Neural progenitor cell (in vitro differentiated cells): Measurements from ENCODE around the gene MRPS25. TPM values are rescaled to one million over a fixed set of nuclear protein-coding genes. Genes with fewer than 3 reads are reported as not detected.

ENCODE experiments used
- DNase-seq: peaks from one replicate; pipeline ENCODE4 v3.0.0-alpha.2; 2016; ENCODE audit warnings: low spot score
- H2AFZ ChIP-seq: fragments of 200-600 bp; sonication (generic); replicated peaks from 2 replicates; pipeline ENCODE4 v1.6.1; 2016; ENCODE audit warnings: antibody characterized with exemption
- H3F3A ChIP-seq: fragments of 200-600 bp; sonication (generic); 2 replicates; pipeline ENCODE4 v1.6.1; 2016; ENCODE audit warnings: antibody characterized with exemption, low read depth
- H3K27ac ChIP-seq: fragments of 200-600 bp; sonication (generic); 2 replicates; pipeline ENCODE4 v1.5.1; 2016; ENCODE audit warnings: mild to moderate bottlenecking
- H3K27me3 ChIP-seq: fragments of 200-600 bp; sonication (generic); 2 replicates; pipeline ENCODE4 v1.6.1; 2016; ENCODE audit warnings: mild to moderate bottlenecking, moderate library complexity
- H3K36me3 ChIP-seq: fragments of 200-600 bp; sonication (generic); 2 replicates; pipeline ENCODE4 v1.5.1; 2016
- H3K4me1 ChIP-seq: fragments of 200-600 bp; sonication (generic); 2 replicates; pipeline ENCODE4 v1.6.1; 2016; ENCODE audit warnings: mixed run types
- H3K4me2 ChIP-seq: fragments of 200-600 bp; sonication (generic); 2 replicates; pipeline ENCODE4 v1.6.1; 2016
- H3K4me3 ChIP-seq: fragments of 200-600 bp; sonication (generic); 2 replicates; pipeline ENCODE4 v1.5.1; 2016
- H3K79me2 ChIP-seq: fragments of 200-600 bp; sonication (generic); 2 replicates; pipeline ENCODE4 v1.6.1; 2016; ENCODE audit warnings: low read depth
- H3K9ac ChIP-seq: fragments of 200-600 bp; sonication (generic); 2 replicates; pipeline ENCODE4 v1.6.1; 2016
- H3K9me3 ChIP-seq: fragments of 200-600 bp; sonication (generic); 2 replicates; pipeline ENCODE4 v1.5.1; 2016; ENCODE audit warnings: low read depth
- H4K20me1 ChIP-seq: fragments of 200-600 bp; sonication (generic); 2 replicates; pipeline ENCODE4 v1.6.1; 2016; ENCODE audit warnings: low read depth
- H3K27ac Mint-ChIP-seq: 3 replicates; pipeline ENCODE4 v1.8.0; 2021; ENCODE audit warnings: mixed read lengths
- H3K27me3 Mint-ChIP-seq: 2 replicates; pipeline ENCODE4 v1.8.0; 2022; ENCODE audit warnings: low read depth, mild to moderate bottlenecking, inconsistent platforms, moderate library complexity, mixed read lengths; ENCODE audit not compliant: insufficient read depth
- H3K36me3 Mint-ChIP-seq: 3 replicates; pipeline ENCODE4 v1.8.0; 2021; ENCODE audit warnings: mixed read lengths
- H3K4me1 Mint-ChIP-seq: 3 replicates; pipeline ENCODE4 v1.8.0; 2021; ENCODE audit warnings: mixed read lengths
- H3K4me3 Mint-ChIP-seq: 3 replicates; pipeline ENCODE4 v1.8.0; 2021; ENCODE audit warnings: mild to moderate bottlenecking, moderate library complexity, mixed read lengths
- H3K9me3 Mint-ChIP-seq: 3 replicates; pipeline ENCODE4 v1.8.0; 2020; ENCODE audit warnings: mixed read lengths
- EZH2 ChIP-seq: fragments of 200-600 bp; sonication (generic); IDR thresholded peaks from 2 replicates; pipeline ENCODE4 v1.6.1; 2017; ENCODE audit warnings: antibody characterized with exemption, mild to moderate bottlenecking, moderate library complexity
- EZH2phosphoT487 ChIP-seq: fragments of 200-600 bp; sonication (generic); IDR thresholded peaks from 2 replicates; pipeline ENCODE4 v1.6.1; 2017; ENCODE audit warnings: antibody characterized with exemption
- total RNA-seq: library from RNA; depleted of rRNA; stranded (reverse); fragments of >200 nt; gene quantifications from 2 replicates; pipeline ENCODE4 v1.2.3, GENCODE V29; 2015; ENCODE audit warnings: low replicate concordance
- TF ChIP-seq, protein P1 (sequence below): fragments of 200-600 bp; sonication (generic); IDR thresholded peaks from 2 replicates; pipeline ENCODE4 v1.5.1; 2017; ENCODE audit warnings: antibody characterized with exemption, mild to moderate bottlenecking

The MRPS25 gene
- total RNA-seq, 1 donor from 2014 or later, result 28.9 TPM

- Histone ChIP-seq H3K4me3 (no peak overlapping the region), H3F3A (no peaks in the 10 kb centered on the region), H3K27me3 (no peaks in the 10 kb centered on the region), H3K36me3 (no peaks in the 10 kb centered on the region), H4K20me1 (peaks cover 4% of the 10 kb centered on the region), H3K9me3 (no peaks in the 10 kb centered on the region), H3K4me1 (peaks cover 2% of the 10 kb centered on the region), H2AFZ (no peak overlapping the region), H3K27ac (no peak overlapping the region), H3K79me2 (peaks cover 15% of the 10 kb centered on the region), H3K4me2 (no peak overlapping the region), H3K9ac (no peak overlapping the region)
- H3K36me3 Mint-ChIP-seq, result peaks cover 8% of the 10 kb centered on the region
- TF ChIP-seq EZH2, result no peak
- no peak for TF ChIP-seq EZH2phosphoT487
- TF ChIP-seq, protein P1, sequence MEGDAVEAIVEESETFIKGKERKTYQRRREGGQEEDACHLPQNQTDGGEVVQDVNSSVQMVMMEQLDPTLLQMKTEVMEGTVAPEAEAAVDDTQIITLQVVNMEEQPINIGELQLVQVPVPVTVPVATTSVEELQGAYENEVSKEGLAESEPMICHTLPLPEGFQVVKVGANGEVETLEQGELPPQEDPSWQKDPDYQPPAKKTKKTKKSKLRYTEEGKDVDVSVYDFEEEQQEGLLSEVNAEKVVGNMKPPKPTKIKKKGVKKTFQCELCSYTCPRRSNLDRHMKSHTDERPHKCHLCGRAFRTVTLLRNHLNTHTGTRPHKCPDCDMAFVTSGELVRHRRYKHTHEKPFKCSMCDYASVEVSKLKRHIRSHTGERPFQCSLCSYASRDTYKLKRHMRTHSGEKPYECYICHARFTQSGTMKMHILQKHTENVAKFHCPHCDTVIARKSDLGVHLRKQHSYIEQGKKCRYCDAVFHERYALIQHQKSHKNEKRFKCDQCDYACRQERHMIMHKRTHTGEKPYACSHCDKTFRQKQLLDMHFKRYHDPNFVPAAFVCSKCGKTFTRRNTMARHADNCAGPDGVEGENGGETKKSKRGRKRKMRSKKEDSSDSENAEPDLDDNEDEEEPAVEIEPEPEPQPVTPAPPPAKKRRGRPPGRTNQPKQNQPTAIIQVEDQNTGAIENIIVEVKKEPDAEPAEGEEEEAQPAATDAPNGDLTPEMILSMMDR, result no peak
- no peak overlapping the region for H3K4me3 Mint-ChIP-seq
- no peak overlapping the region for H3K27ac Mint-ChIP-seq
- H3K9me3 Mint-ChIP-seq, result no peaks in the 10 kb centered on the region
- DNase-seq, result no peak
- H3K27me3 Mint-ChIP-seq, result no peaks in the 10 kb centered on the region
- peaks cover under 1% of the 10 kb centered on the region for H3K4me1 Mint-ChIP-seq
These were observed 27.6 kb upstream of the MRPS25 start for GRCh38 chr3:15092686-15093085.

GRCh38 chr3:15091575-15091974 is 26.5 kb upstream of the MRPS25 start:
- Histone ChIP-seq H3K4me3 (no peak overlapping the region), H3K79me2 (peaks cover 4% of the 10 kb centered on the region), H3K9ac (no peak overlapping the region), H3K9me3 (no peaks in the 10 kb centered on the region), H3K4me1 (no peaks in the 10 kb centered on the region), H3K36me3 (no peaks in the 10 kb centered on the region), H3K4me2 (no peak overlapping the region), H3F3A (no peaks in the 10 kb centered on the region), H2AFZ (no peak overlapping the region), H4K20me1 (no peaks in the 10 kb centered on the region), H3K27ac (no peak overlapping the region), H3K27me3 (no peaks in the 10 kb centered on the region)
- Mint-ChIP-seq H3K4me3 (no peak overlapping the region), H3K27ac (no peak overlapping the region), H3K9me3 (no peaks in the 10 kb centered on the region), H3K27me3 (no peaks in the 10 kb centered on the region), H3K36me3 (peaks cover 8% of the 10 kb centered on the region), H3K4me1 (no peaks in the 10 kb centered on the region)
- no peak for DNase-seq
- TF ChIP-seq EZH2phosphoT487 (no peak), EZH2 (no peak)
- TF ChIP-seq, protein P1, result no peak

DNA sequence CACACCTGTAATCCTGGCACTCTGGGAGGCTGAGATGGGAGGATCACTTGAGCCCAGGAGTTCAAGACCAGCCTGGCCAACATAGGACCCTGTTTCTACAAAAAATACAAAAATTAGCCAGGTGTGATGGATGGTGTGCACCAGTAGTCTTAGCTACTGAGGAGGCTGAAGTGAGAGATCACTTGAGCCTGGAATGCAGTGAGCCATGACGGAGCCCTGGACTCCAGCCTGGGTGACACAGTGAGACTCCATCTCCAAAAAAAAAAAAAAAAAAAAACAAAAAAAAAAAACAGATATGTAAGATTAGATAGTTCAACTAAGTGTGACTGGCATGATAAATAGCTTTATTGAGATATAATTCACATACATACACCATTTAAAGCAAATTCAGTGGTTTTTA is 24.1 kb upstream of the MRPS25 start:
- no peaks in the 10 kb centered on the region for H3K9me3 Mint-ChIP-seq
- Histone ChIP-seq H4K20me1 (no peaks in the 10 kb centered on the region), H3K36me3 (no peaks in the 10 kb centered on the region), H3K27me3 (no peaks in the 10 kb centered on the region), H3K9ac (no peak overlapping the region), H3F3A (no peaks in the 10 kb centered on the region), H3K4me3 (no peak overlapping the region), H3K27ac (no peak overlapping the region), H3K79me2 (no peaks in the 10 kb centered on the region), H3K4me1 (no peaks in the 10 kb centered on the region), H2AFZ (no peak overlapping the region), H3K4me2 (no peak overlapping the region), H3K9me3 (no peaks in the 10 kb centered on the region)
- TF ChIP-seq EZH2 (no peak), EZH2phosphoT487 (no peak)
- TF ChIP-seq, protein P1, result no peak
- H3K4me1 Mint-ChIP-seq, result no peaks in the 10 kb centered on the region
- H3K36me3 Mint-ChIP-seq, result peaks cover 13% of the 10 kb centered on the region
- no peak overlapping the region for H3K27ac Mint-ChIP-seq
- H3K27me3 Mint-ChIP-seq, result no peaks in the 10 kb centered on the region
- DNase-seq, result no peak
- H3K4me3 Mint-ChIP-seq, result no peak overlapping the region
